HCT116 (cell line): ENCODE data around the gene PPIL1. TPM values are rescaled to one million over a fixed set of nuclear protein-coding genes. Genes with fewer than 3 reads are reported as not detected.

ENCODE experiments used
- ATAC-seq: fragments of 200-7000 bp; cut with Tn5 transposase; 2 replicates; pipeline ENCODE4 v1.9.1; 2020; ENCODE audit warnings: mild to moderate bottlenecking, moderate library complexity
- BruUV-seq: library from RNA; stranded (reverse); fragments of 400-500 nt; replicated peaks from 2 replicates; lab custom pipeline; 2021; lab: Mats Ljungman, UMichigan
- CTCF ChIA-PET: fragments of 300-600 bp; sonication (Branson Sonifier 250); formaldehyde crosslinking; loops from one replicate; lab custom pipeline; 2021; ENCODE audit warnings: antibody characterized with exemption; lab: Charles Lee
- POLR2A ChIA-PET: fragments of 300-600, 350-600 bp; sonication (Branson Sonifier 250); formaldehyde crosslinking; loops from one replicate; lab custom pipeline; 2021; ENCODE audit warnings: antibody characterized with exemption; lab: Charles Lee
- RAD21 ChIA-PET, 2 experiments: fragments of 300-600 bp; sonication (Branson Sonifier 250); formaldehyde crosslinking; loops; one replicate each; lab custom pipeline; 2023; ENCODE audit warnings: low total read pairs in 2 of 2; ENCODE audit not compliant: uncharacterized antibody in 2 of 2, unreplicated experiment in 2 of 2, low non-redundant PET in 1 of 2; lab: Charles Lee
- DNase-seq: peaks from one replicate; pipeline ENCODE4 v3.0.0-alpha.2; 2010; ENCODE audit warnings: low read depth, low spot score
- H2AFZ ChIP-seq: fragments of 200-600 bp; shearing (Covaris generic), sonication (generic); 2 replicates; pipeline ENCODE4 v1.6.1; 2017; ENCODE audit warnings: low read depth, mixed run types, mixed read lengths, antibody characterized with exemption, low read length; ENCODE audit not compliant: poor library complexity, severe bottlenecking
- H3K27ac ChIP-seq: 2 replicates; pipeline ENCODE4 v1.5.1; 2012; ENCODE audit warnings: low read depth, low read length
- H3K27me3 ChIP-seq: fragments of 200-600 bp; sonication (generic); 2 replicates; pipeline ENCODE4 v1.6.1; 2016; ENCODE audit warnings: mixed run types, low read length, mixed read lengths; ENCODE audit not compliant: insufficient read depth
- H3K36me3 ChIP-seq, 2 experiments: fragments of 200-500 bp in 1 of 2; fragments of 200-600 bp in 1 of 2; sonication (Bioruptor generic) in 1 of 2; sonication (generic) in 1 of 2; 2 replicates each; pipeline versions ENCODE4 v1.5.1 to v1.6.1; 2014 to 2016; ENCODE audit warnings: low read length in 2 of 2, inconsistent platforms in 1 of 2, mixed read lengths in 1 of 2, mixed run types in 1 of 2; ENCODE audit not compliant: insufficient read depth in 2 of 2, control insufficient read depth in 1 of 2
- H3K4me1 ChIP-seq, 2 experiments: fragments of 200-600 bp in 1 of 2; sonication (generic) in 1 of 2; 2 replicates each; pipeline versions ENCODE4 v1.5.1 to v1.6.1; 2012 to 2017; ENCODE audit warnings: low read length in 2 of 2, inconsistent platforms in 1 of 2, mild to moderate bottlenecking in 1 of 2, mixed read lengths in 1 of 2, mixed run types in 1 of 2, moderate library complexity in 1 of 2; ENCODE audit not compliant: insufficient read depth in 2 of 2, control insufficient read depth in 1 of 2
- H3K4me2 ChIP-seq: fragments of 200-600 bp; sonication (generic); 2 replicates; pipeline ENCODE4 v1.6.1; 2017; ENCODE audit warnings: mixed run types, low read length, mixed read lengths
- H3K4me3 ChIP-seq, 2 experiments: fragments of 200-600 bp in 1 of 2; sonication (generic) in 1 of 2; replicated peaks in 1 of 2; 2 replicates each; pipeline ENCODE4 v1.5.1; 2011 to 2016; ENCODE audit warnings: low read length in 2 of 2, control low read depth in 1 of 2, low read depth in 1 of 2, mild to moderate bottlenecking in 1 of 2, mixed read lengths in 1 of 2, mixed run types in 1 of 2
- H3K79me2 ChIP-seq: fragments of 200-600 bp; sonication (generic); 2 replicates; pipeline ENCODE4 v1.6.1; 2017; ENCODE audit warnings: mild to moderate bottlenecking, mixed run types, low read length, moderate library complexity, mixed read lengths; ENCODE audit not compliant: insufficient read depth
- H3K9ac ChIP-seq: fragments of 200-600 bp; sonication (generic); 2 replicates; pipeline ENCODE4 v1.6.1; 2016; ENCODE audit warnings: low read length, mixed read lengths
- H3K9me2 ChIP-seq: fragments of 200-600 bp; sonication (generic), shearing (Covaris generic); 2 replicates; pipeline ENCODE4 v1.6.1; 2017; ENCODE audit warnings: mixed run types, mild to moderate bottlenecking, moderate library complexity; ENCODE audit not compliant: insufficient read depth
- H3K9me3 ChIP-seq, 2 experiments: fragments of 200-500 bp in 1 of 2; fragments of 200-600 bp in 1 of 2; sonication (Bioruptor generic) in 1 of 2; sonication (generic) in 1 of 2; 2 replicates each; pipeline ENCODE4 v1.6.1; 2014 to 2017; ENCODE audit warnings: low read length in 2 of 2, mixed read lengths in 2 of 2, inconsistent platforms in 1 of 2, low read depth in 1 of 2, mild to moderate bottlenecking in 1 of 2, mixed run types in 1 of 2, moderate library complexity in 1 of 2; ENCODE audit not compliant: control insufficient read depth in 1 of 2, insufficient read depth in 1 of 2
- H4K20me1 ChIP-seq: fragments of 200-600 bp; sonication (generic), shearing (Covaris generic); 2 replicates; pipeline ENCODE4 v1.6.1; 2017; ENCODE audit warnings: mixed run types, mild to moderate bottlenecking, moderate library complexity; ENCODE audit not compliant: insufficient read depth
- CBX3 ChIP-seq: IDR thresholded peaks from 2 replicates; pipeline ENCODE4 v1.6.1; 2012; ENCODE audit warnings: low read depth
- ELF1 ChIP-seq: IDR thresholded peaks from 2 replicates; pipeline ENCODE4 v1.6.1; 2012; ENCODE audit warnings: low read depth, borderline replicate concordance
- TCF7L2 ChIP-seq: IDR thresholded peaks from 2 replicates; pipeline ENCODE4 v1.7.0; 2011; ENCODE audit warnings: borderline replicate concordance, inconsistent platforms; ENCODE audit not compliant: insufficient read depth, insufficient read length; ENCODE audit errors: extremely low read depth
- intact Hi-C: fragments of 100-400 bp; cut with micrococcal nuclease; formaldehyde crosslinking; loops from 2 replicates; pipeline ENCODE4 v1.10.0; 2022
- total RNA-seq: library from RNA; stranded (reverse); gene quantifications from one replicate; pipeline ENCODE4 v1.2.1, GENCODE V29; 2021; ENCODE audit not compliant: unreplicated experiment
- TF ChIP-seq, protein P1 (sequence below): IDR thresholded peaks from 2 replicates; pipeline ENCODE4 v1.6.1; 2012; ENCODE audit warnings: low read depth
- TF ChIP-seq, protein P2 (sequence below): IDR thresholded peaks from 2 replicates; pipeline ENCODE4 v1.6.1; 2012
- TF ChIP-seq, protein P3 (sequence below): IDR thresholded peaks from 2 replicates; pipeline ENCODE4 v1.6.1; 2012

Gene PPIL1
- total RNA-seq, 1 experiment from 2014 or later = 42.0 TPM

DNA sequence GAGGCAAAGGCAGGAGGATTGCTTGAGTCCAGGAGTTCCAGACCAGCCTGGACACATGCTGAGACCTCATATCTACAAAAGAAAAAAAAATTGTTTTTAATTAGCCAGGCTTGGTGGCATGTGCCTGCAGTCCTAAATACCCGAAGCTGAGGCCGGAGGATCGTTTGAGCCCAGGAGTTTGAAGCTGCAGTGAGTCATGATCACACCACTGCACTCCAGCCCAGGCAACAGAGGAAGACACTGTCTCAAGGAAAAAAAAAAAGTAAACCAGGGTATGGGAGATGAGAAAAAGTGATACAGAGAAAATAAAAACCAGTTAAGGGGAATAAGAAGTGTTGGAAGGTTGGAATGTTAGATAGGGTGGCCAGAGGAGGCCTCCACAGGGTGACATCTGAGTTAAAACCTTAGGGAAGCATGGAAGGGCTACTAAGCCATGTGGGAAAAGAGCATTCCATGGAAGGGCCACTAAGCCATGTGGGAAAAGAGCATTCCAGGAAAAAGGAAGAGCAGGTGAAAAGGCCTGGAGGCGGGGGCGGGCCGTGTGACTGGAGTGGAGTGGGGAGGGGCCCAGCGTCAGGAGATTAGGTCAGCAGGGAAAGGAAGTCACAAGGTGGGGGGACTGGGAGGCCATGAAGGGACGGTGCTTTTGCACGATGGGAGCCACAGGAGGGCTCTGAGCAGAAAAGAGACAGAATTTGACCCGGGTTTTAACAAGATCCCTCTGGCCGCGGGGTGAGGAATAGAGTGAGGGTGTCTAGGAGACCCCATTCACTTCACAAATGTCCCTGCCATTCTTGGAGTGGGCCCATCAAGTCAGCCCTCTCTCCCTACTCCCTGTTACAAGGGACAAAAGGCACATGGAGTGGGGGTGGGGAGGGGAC, 53.7 kb downstream of the PPIL1 start:
- no peak for DNase-seq
- CTCF ChIA-PET = no interaction called here
- intact Hi-C loops = no loop called here
- H4K20me1 ChIP-seq = no peaks in the 10 kb centered on the region
- no peaks in the 10 kb centered on the region for H3K27me3 ChIP-seq
- TF ChIP-seq CBX3 (no peak), ELF1 (no peak), TCF7L2 (no peak)
- TF ChIP-seq, protein P1, sequence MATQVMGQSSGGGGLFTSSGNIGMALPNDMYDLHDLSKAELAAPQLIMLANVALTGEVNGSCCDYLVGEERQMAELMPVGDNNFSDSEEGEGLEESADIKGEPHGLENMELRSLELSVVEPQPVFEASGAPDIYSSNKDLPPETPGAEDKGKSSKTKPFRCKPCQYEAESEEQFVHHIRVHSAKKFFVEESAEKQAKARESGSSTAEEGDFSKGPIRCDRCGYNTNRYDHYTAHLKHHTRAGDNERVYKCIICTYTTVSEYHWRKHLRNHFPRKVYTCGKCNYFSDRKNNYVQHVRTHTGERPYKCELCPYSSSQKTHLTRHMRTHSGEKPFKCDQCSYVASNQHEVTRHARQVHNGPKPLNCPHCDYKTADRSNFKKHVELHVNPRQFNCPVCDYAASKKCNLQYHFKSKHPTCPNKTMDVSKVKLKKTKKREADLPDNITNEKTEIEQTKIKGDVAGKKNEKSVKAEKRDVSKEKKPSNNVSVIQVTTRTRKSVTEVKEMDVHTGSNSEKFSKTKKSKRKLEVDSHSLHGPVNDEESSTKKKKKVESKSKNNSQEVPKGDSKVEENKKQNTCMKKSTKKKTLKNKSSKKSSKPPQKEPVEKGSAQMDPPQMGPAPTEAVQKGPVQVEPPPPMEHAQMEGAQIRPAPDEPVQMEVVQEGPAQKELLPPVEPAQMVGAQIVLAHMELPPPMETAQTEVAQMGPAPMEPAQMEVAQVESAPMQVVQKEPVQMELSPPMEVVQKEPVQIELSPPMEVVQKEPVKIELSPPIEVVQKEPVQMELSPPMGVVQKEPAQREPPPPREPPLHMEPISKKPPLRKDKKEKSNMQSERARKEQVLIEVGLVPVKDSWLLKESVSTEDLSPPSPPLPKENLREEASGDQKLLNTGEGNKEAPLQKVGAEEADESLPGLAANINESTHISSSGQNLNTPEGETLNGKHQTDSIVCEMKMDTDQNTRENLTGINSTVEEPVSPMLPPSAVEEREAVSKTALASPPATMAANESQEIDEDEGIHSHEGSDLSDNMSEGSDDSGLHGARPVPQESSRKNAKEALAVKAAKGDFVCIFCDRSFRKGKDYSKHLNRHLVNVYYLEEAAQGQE = no peak
- TF ChIP-seq, protein P2, sequence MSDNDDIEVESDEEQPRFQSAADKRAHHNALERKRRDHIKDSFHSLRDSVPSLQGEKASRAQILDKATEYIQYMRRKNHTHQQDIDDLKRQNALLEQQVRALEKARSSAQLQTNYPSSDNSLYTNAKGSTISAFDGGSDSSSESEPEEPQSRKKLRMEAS = no peak; the same call in 1 of the 2 replicates
- TF ChIP-seq, protein P3, sequence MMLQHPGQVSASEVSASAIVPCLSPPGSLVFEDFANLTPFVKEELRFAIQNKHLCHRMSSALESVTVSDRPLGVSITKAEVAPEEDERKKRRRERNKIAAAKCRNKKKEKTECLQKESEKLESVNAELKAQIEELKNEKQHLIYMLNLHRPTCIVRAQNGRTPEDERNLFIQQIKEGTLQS = no peak
- TF ChIP-seq, all 23 proteins: peak for 0
- peaks cover 4 to 8% of the 10 kb centered on the region in 2 experiments; a peak in 3 of 4 replicates for H3K4me1 ChIP-seq
- H3K36me3 ChIP-seq = no peaks in the 10 kb centered on the region
- H3K4me3 ChIP-seq = no peak overlapping the region
- ChIA-PET RAD21 (no interaction called here), POLR2A (no interaction called here)
- no peak overlapping the region for H3K9ac ChIP-seq
- H3K4me2 ChIP-seq = no peak overlapping the region
- BruUV-seq = no TSS peak
- no peak overlapping the region for H3K27ac ChIP-seq
- no peaks in the 10 kb centered on the region for H3K79me2 ChIP-seq
- no peaks in the 10 kb centered on the region for H3K9me3 ChIP-seq
- H2AFZ ChIP-seq = no peak overlapping the region
- no peak for ATAC-seq
- H3K9me2 ChIP-seq = no peaks in the 10 kb centered on the region
